ENCODE data around the gene LRRC36.
"Not testable (repeated sequence)": the region's sequence is repeated elsewhere in the genome, so short reads cannot be mapped to it uniquely, and the experiment has no call there.

The LRRC36 gene

DNA sequence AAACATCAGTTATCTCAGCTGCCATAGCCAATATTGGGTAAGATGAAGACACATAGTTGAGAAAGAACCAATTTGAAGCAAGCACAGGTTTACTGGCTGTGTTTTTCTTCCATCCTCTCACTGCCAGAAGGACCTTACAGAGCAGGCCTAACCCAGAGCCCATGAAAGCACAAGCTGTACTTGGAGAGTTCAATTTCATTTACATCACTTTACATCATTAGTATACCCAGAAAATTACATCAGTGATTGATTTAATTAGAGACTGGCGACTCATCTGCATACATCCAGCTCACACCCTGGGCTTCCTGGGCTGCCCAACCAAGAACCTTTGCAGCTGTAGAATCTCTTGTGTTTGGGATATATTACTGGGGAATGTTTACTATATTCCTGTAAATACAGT, 23.7 kb downstream of the LRRC36 start:
- H3K79me2 ChIP-seq (ENCODE audit: insufficient read depth, low read depth), result no peaks in the 10 kb centered on the region
- no peaks in the 10 kb centered on the region for H3K27me3 ChIP-seq (ENCODE audit: insufficient read depth, low read depth)

DNA sequence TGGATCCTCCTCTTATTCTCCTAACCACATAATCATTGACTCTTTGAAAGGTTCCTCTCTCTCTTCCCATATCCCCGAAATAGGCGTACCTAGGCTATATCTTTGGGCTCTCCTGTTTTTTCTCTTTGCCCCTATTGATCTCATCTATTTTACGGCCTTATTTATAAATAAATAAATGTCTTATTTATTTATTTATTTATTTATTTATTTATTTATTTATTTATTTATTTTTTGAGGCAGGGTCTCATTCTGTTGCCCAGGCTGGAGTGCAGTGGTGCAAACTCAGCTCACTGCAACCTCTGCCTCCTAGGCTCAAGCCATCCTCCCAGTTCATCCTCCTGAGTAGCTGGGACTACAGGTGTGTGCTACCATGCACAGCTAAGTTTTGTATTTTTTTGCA, 25.8 kb downstream of the LRRC36 start:
- not testable (repeated sequence) for H3K4me1 ChIP-seq (ENCODE audit: low read depth, poor library complexity, severe bottlenecking); H3K36me3 ChIP-seq (ENCODE audit: insufficient read depth); H3K27me3 ChIP-seq (ENCODE audit: insufficient read depth, low read depth); H3K4me2 ChIP-seq; H3K27ac ChIP-seq; H2AFZ ChIP-seq (ENCODE audit: low read depth); H3K9ac ChIP-seq; H3K79me2 ChIP-seq (ENCODE audit: insufficient read depth, low read depth); H4K20me1 ChIP-seq (ENCODE audit: insufficient read depth); H3K4me3 ChIP-seq (IDR thresholded peaks at IDR 0.05; ENCODE audit: insufficient read depth, low read depth, low read length)

More for the DNA sequence above, 23.7 kb downstream of the LRRC36 start:
- Histone ChIP-seq H3K9ac (no peak overlapping the region), H3K4me1 (ENCODE audit: low read depth, poor library complexity, severe bottlenecking) (no peaks in the 10 kb centered on the region), H3K27ac (no peak overlapping the region), H3K4me3 (IDR thresholded peaks at IDR 0.05; ENCODE audit: insufficient read depth, low read depth, low read length) (no peak overlapping the region), H3K4me2 (no peak overlapping the region), H3K36me3 (ENCODE audit: insufficient read depth) (no peaks in the 10 kb centered on the region), H4K20me1 (ENCODE audit: insufficient read depth) (no peaks in the 10 kb centered on the region), H2AFZ (ENCODE audit: low read depth) (no peak overlapping the region)
- TF ChIP-seq, protein P1, sequence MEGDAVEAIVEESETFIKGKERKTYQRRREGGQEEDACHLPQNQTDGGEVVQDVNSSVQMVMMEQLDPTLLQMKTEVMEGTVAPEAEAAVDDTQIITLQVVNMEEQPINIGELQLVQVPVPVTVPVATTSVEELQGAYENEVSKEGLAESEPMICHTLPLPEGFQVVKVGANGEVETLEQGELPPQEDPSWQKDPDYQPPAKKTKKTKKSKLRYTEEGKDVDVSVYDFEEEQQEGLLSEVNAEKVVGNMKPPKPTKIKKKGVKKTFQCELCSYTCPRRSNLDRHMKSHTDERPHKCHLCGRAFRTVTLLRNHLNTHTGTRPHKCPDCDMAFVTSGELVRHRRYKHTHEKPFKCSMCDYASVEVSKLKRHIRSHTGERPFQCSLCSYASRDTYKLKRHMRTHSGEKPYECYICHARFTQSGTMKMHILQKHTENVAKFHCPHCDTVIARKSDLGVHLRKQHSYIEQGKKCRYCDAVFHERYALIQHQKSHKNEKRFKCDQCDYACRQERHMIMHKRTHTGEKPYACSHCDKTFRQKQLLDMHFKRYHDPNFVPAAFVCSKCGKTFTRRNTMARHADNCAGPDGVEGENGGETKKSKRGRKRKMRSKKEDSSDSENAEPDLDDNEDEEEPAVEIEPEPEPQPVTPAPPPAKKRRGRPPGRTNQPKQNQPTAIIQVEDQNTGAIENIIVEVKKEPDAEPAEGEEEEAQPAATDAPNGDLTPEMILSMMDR (conservative IDR thresholded peaks at IDR 0.05; ENCODE audit: low read depth, low read length), result no peak

DNA sequence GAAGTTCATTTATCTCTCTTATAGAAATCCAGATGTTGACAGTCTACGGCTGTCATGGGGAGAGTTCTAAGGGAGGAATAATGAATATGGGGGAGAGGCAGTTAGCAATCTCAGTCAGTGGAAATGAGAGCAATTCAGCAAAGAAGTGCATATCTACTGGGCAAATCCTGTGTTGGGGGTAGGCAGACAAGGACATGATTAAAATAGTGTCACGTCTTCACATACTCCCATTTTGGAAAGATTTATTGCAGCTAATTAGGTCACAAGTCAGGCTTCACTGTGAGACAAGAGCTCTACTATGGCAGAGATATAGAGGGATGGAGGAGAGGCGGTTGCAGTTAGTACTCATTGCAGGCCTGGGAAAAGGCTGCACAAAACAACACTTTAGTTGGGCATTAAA, 29.8 kb downstream of the LRRC36 start:
- Histone ChIP-seq H4K20me1 (ENCODE audit: insufficient read depth) (no peaks in the 10 kb centered on the region), H3K4me3 (IDR thresholded peaks at IDR 0.05; ENCODE audit: insufficient read depth, low read depth, low read length) (no peak overlapping the region), H3K4me1 (ENCODE audit: low read depth, poor library complexity, severe bottlenecking) (no peaks in the 10 kb centered on the region), H3K79me2 (ENCODE audit: insufficient read depth, low read depth) (no peaks in the 10 kb centered on the region), H3K9ac (no peak overlapping the region), H2AFZ (ENCODE audit: low read depth) (no peak overlapping the region), H3K4me2 (no peak overlapping the region), H3K27me3 (ENCODE audit: insufficient read depth, low read depth) (no peaks in the 10 kb centered on the region), H3K36me3 (ENCODE audit: insufficient read depth) (no peaks in the 10 kb centered on the region), H3K27ac (no peak overlapping the region)
- TF ChIP-seq, protein P1 (conservative IDR thresholded peaks at IDR 0.05; ENCODE audit: low read depth, low read length), result no peak

DNA sequence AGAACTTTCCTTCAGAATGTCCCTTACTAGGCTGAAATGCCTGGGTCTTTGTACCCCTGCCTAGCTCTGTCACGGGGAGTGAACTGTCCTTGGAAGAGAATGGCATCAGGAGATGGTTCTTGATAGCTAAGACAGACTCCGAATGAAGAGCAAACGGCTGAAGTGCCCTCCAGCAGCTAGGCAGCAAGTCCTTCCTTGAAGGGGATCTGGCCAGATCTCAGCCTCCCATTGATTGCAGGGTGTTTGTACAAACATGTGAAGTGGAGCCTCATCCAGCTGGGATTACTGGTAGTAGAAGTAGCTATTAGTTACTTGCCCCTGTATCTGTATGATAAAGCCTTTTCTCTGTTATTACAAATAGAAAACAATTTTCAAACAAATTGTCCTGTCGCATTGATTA, 30.9 kb downstream of the LRRC36 start:
- Histone ChIP-seq H3K79me2 (ENCODE audit: insufficient read depth, low read depth) (no peaks in the 10 kb centered on the region), H3K4me2 (no peak overlapping the region), H3K36me3 (ENCODE audit: insufficient read depth) (no peaks in the 10 kb centered on the region), H2AFZ (ENCODE audit: low read depth) (no peak overlapping the region), H3K4me1 (ENCODE audit: low read depth, poor library complexity, severe bottlenecking) (no peaks in the 10 kb centered on the region), H3K27ac (no peak overlapping the region), H3K4me3 (IDR thresholded peaks at IDR 0.05; ENCODE audit: insufficient read depth, low read depth, low read length) (no peak overlapping the region), H3K27me3 (ENCODE audit: insufficient read depth, low read depth) (no peaks in the 10 kb centered on the region), H3K9ac (no peak overlapping the region), H4K20me1 (ENCODE audit: insufficient read depth) (no peaks in the 10 kb centered on the region)
- TF ChIP-seq, protein P1 (conservative IDR thresholded peaks at IDR 0.05; ENCODE audit: low read depth, low read length), result no peak

DNA sequence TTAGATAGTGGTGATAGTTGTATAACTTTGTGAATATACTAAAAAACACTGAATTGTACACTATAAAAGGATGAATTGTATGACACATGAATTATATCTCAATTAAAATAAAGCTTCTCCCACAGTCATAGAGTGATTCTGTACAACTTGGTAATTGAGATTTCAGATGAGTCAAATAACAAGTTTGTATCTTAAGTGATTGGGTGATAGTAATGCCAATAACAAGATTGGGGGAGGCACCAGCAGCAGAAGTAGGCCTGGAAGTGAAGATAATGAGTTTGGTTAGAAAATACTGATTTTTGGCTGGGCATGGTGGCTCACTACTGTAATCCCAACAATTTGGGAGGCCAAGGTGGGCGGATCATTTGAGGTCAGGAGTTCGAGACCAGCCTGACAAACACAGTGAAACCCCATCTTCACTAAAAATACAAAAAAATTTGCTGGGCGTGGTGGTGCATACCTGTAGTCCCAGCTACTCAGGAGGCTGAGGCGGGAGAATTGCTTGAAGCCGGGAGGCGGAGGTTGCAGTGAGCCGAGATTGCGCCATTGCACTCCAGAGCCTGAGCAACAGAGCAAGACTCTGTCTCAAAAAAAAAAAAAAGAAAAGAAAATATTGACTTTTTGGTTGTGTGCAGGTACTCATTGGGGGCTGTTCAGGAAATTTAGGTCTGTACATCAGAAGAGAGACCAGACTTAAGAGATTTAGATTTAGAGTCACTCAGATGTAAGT, 33.1 kb downstream of the LRRC36 start:
- not testable (repeated sequence) for H3K36me3 ChIP-seq (ENCODE audit: insufficient read depth); H3K4me1 ChIP-seq (ENCODE audit: low read depth, poor library complexity, severe bottlenecking); H3K4me3 ChIP-seq (IDR thresholded peaks at IDR 0.05; ENCODE audit: insufficient read depth, low read depth, low read length); H3K27me3 ChIP-seq (ENCODE audit: insufficient read depth, low read depth); H4K20me1 ChIP-seq (ENCODE audit: insufficient read depth); H3K4me2 ChIP-seq; H3K27ac ChIP-seq; H3K79me2 ChIP-seq (ENCODE audit: insufficient read depth, low read depth); H2AFZ ChIP-seq (ENCODE audit: low read depth); H3K9ac ChIP-seq

Data from KMS-11 (cell line).